Fibroblast of lung (primary cell): ENCODE results near the gene PRR3. TPM values are rescaled to one million over a fixed set of nuclear protein-coding genes. Genes with fewer than 3 reads are reported as not detected.

Experiments used
- DNase-seq, 2 donors: peaks; one replicate each; pipeline versions ENCODE4 v3.0.0 to v3.0.0-alpha.2; 2010; ENCODE audit warnings: low read depth in 2 of 2
- H2AFZ ChIP-seq: 2 replicates; pipeline ENCODE4 v1.5.1; 2012; ENCODE audit warnings: low read length, control low read depth, inconsistent platforms
- H3K27ac ChIP-seq: 2 replicates; pipeline ENCODE4 v1.5.1; 2011; ENCODE audit warnings: low read length, control low read depth; ENCODE audit not compliant: insufficient read depth
- H3K27me3 ChIP-seq: 2 replicates; pipeline ENCODE4 v1.5.1; 2011; ENCODE audit warnings: mild to moderate bottlenecking, low read length; ENCODE audit not compliant: control insufficient read depth, insufficient read depth
- H3K36me3 ChIP-seq: 2 replicates; pipeline ENCODE4 v1.5.1; 2011; ENCODE audit warnings: low read length; ENCODE audit not compliant: control insufficient read depth, insufficient read depth
- H3K4me1 ChIP-seq: 2 replicates; pipeline ENCODE4 v1.5.1; 2011; ENCODE audit warnings: low read length; ENCODE audit not compliant: control insufficient read depth, insufficient read depth; ENCODE audit errors: extremely low read depth
- H3K4me2 ChIP-seq: 2 replicates; pipeline ENCODE4 v1.5.1; 2011; ENCODE audit warnings: low read length, control low read depth; ENCODE audit not compliant: insufficient read depth; ENCODE audit errors: extremely low read depth
- H3K4me3 ChIP-seq, 4 experiments: fragments of 200-600 bp in 1 of 4; sonication (generic) in 1 of 4; replicated peaks in 1 of 4; 2 replicates each; pipeline ENCODE4 v1.5.1; 2011 to 2016; ENCODE audit warnings: low read length in 4 of 4, low read depth in 3 of 4, mild to moderate bottlenecking in 3 of 4, control low read depth in 2 of 4, inconsistent platforms in 1 of 4, mixed read lengths in 1 of 4; ENCODE audit not compliant: insufficient read depth in 1 of 4; ENCODE audit errors: control extremely low read depth in 1 of 4
- H3K79me2 ChIP-seq: 2 replicates; pipeline ENCODE4 v1.5.1; 2012; ENCODE audit warnings: mild to moderate bottlenecking, low read length, inconsistent platforms; ENCODE audit not compliant: control insufficient read depth, insufficient read depth
- H3K9ac ChIP-seq: 2 replicates; pipeline ENCODE4 v1.5.1; 2011; ENCODE audit warnings: mild to moderate bottlenecking, low read length, control low read depth; ENCODE audit not compliant: insufficient read depth
- H3K9me3 ChIP-seq: 2 replicates; pipeline ENCODE4 v1.5.1; 2012; ENCODE audit warnings: low read depth, low read length; ENCODE audit not compliant: control insufficient read depth, insufficient read depth
- H4K20me1 ChIP-seq: 2 replicates; pipeline ENCODE4 v1.5.1; 2011; ENCODE audit warnings: low read length; ENCODE audit not compliant: control insufficient read depth, insufficient read depth; ENCODE audit errors: extremely low read depth
- EZH2 ChIP-seq: IDR thresholded peaks from 2 replicates; pipeline ENCODE4 v1.5.1; 2012; ENCODE audit warnings: low read length, control low read depth, mild to moderate bottlenecking; ENCODE audit errors: missing control alignments
- polyA plus RNA-seq, 2 donors: library from polyadenylated mRNA; depleted of rRNA in 1 of 2; stranded (reverse) in 1 of 2; unstranded in 1 of 2; fragments of >200 nt; gene quantifications; 2 replicates each; pipeline ENCODE4 v1.2.1, GENCODE V29; 2011 to 2012; ENCODE audit warnings: missing spikeins in 1 of 2
- total RNA-seq: library from RNA; depleted of rRNA; stranded (reverse); fragments of >200 nt; gene quantifications from 2 replicates; pipeline ENCODE4 v1.2.1, GENCODE V29; 2014
- TF ChIP-seq, protein P1 (sequence below), 2 donors: IDR thresholded peaks in 1 of 2; conservative IDR thresholded peaks in 1 of 2; 1 replicate in 1 of 2; 2 replicates in 1 of 2; pipeline ENCODE4 v1.5.1; 2011 to 2012; ENCODE audit warnings: low read length in 2 of 2, control low read depth in 1 of 2, inconsistent platforms in 1 of 2, low read depth in 1 of 2, mild to moderate bottlenecking in 1 of 2

The PRR3 gene
- total and polyA plus RNA-seq, 2 donors (not counting 1 experiment from before 2014, with no cell fraction given) = 6.6 to 19.0 TPM

GRCh38 chr6:30564114-30564513, 7.0 kb downstream of the PRR3 start:
- Histone ChIP-seq H3K4me1 (no peaks in the 10 kb centered on the region), H3K9me3 (no peaks in the 10 kb centered on the region), H2AFZ (no peak overlapping the region), H3K79me2 (no peaks in the 10 kb centered on the region), H4K20me1 (no peaks in the 10 kb centered on the region), H3K4me2 (no peak overlapping the region), H3K36me3 (peaks cover 9% of the 10 kb centered on the region), H3K4me3 (no peak overlapping the region), H3K27me3 (no peaks in the 10 kb centered on the region), H3K9ac (no peak overlapping the region), H3K27ac (no peak overlapping the region)
- no peak for DNase-seq
- TF ChIP-seq EZH2 = no peak
- TF ChIP-seq, protein P1, sequence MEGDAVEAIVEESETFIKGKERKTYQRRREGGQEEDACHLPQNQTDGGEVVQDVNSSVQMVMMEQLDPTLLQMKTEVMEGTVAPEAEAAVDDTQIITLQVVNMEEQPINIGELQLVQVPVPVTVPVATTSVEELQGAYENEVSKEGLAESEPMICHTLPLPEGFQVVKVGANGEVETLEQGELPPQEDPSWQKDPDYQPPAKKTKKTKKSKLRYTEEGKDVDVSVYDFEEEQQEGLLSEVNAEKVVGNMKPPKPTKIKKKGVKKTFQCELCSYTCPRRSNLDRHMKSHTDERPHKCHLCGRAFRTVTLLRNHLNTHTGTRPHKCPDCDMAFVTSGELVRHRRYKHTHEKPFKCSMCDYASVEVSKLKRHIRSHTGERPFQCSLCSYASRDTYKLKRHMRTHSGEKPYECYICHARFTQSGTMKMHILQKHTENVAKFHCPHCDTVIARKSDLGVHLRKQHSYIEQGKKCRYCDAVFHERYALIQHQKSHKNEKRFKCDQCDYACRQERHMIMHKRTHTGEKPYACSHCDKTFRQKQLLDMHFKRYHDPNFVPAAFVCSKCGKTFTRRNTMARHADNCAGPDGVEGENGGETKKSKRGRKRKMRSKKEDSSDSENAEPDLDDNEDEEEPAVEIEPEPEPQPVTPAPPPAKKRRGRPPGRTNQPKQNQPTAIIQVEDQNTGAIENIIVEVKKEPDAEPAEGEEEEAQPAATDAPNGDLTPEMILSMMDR (conservative IDR thresholded peaks at IDR 0.05 in 1 of 2, IDR thresholded peaks at IDR 0.05 in 1 of 2; ENCODE audit: low read depth in 1 of 2, low read length in 2 of 2) = no peak

- DNase-seq = peak in 1 of 2 donors; percentile 21
- no peaks in the 10 kb centered on the region for H3K27me3 ChIP-seq
Observed at GRCh38 chr6:30565772-30566171, 8.7 kb downstream of the PRR3 start.

GRCh38 chr6:30568245-30568644, 11.2 kb downstream of the PRR3 start:
- peaks cover 13% of the 10 kb centered on the region for H3K4me1 ChIP-seq
- H4K20me1 ChIP-seq = no peaks in the 10 kb centered on the region
- DNase-seq = no peak
- no peak overlapping the region for H3K9ac ChIP-seq
- H2AFZ ChIP-seq = no peak overlapping the region
- no peak overlapping the region for H3K27ac ChIP-seq
- no peaks in the 10 kb centered on the region for H3K36me3 ChIP-seq
- H3K27me3 ChIP-seq = no peaks in the 10 kb centered on the region
- peaks cover 18% of the 10 kb centered on the region for H3K79me2 ChIP-seq
- no peaks in the 10 kb centered on the region for H3K9me3 ChIP-seq
- no peak overlapping the region for H3K4me2 ChIP-seq
- H3K4me3 ChIP-seq = no peak overlapping the region
- TF ChIP-seq, protein P1 (conservative IDR thresholded peaks at IDR 0.05 in 1 of 2, IDR thresholded peaks at IDR 0.05 in 1 of 2; ENCODE audit: low read depth in 1 of 2, low read length in 2 of 2) = no peak
- no peak for TF ChIP-seq EZH2

More at GRCh38 chr6:30565772-30566171, 8.7 kb downstream of the PRR3 start:
- H3K27ac ChIP-seq = no peak overlapping the region
- H3K4me2 ChIP-seq = no peak overlapping the region
- H4K20me1 ChIP-seq = no peaks in the 10 kb centered on the region
- H3K4me1 ChIP-seq = peaks cover 4% of the 10 kb centered on the region
- TF ChIP-seq, protein P1 (conservative IDR thresholded peaks at IDR 0.05 in 1 of 2, IDR thresholded peaks at IDR 0.05 in 1 of 2; ENCODE audit: low read depth in 1 of 2, low read length in 2 of 2) = no peak
- no peak for TF ChIP-seq EZH2
- no peak overlapping the region for H3K4me3 ChIP-seq
- no peaks in the 10 kb centered on the region for H3K9me3 ChIP-seq
- no peak overlapping the region for H3K9ac ChIP-seq
- no peak overlapping the region for H2AFZ ChIP-seq
- H3K79me2 ChIP-seq = no peaks in the 10 kb centered on the region
- peaks cover 9% of the 10 kb centered on the region for H3K36me3 ChIP-seq
